GM21786 (cell line): ENCODE measurements around the gene RUFY3.
A peak's percentile ranks its signal among the peaks of the same experiment; 100 is the strongest.
"Not testable (repeated sequence)": the region's sequence is repeated elsewhere in the genome, so short reads cannot be mapped to it uniquely, and the experiment has no call there.

Experiments
- ATAC-seq: cut with Tn5 transposase; IDR thresholded peaks from one replicate; pipeline ENCODE4 v1.9.1; 2021; ENCODE audit not compliant: unreplicated experiment

The RUFY3 gene

GRCh38 chr4:70769396-70769795 lies 47.6 kb downstream of the RUFY3 start:
- ATAC-seq = not testable (repeated sequence)

DNA sequence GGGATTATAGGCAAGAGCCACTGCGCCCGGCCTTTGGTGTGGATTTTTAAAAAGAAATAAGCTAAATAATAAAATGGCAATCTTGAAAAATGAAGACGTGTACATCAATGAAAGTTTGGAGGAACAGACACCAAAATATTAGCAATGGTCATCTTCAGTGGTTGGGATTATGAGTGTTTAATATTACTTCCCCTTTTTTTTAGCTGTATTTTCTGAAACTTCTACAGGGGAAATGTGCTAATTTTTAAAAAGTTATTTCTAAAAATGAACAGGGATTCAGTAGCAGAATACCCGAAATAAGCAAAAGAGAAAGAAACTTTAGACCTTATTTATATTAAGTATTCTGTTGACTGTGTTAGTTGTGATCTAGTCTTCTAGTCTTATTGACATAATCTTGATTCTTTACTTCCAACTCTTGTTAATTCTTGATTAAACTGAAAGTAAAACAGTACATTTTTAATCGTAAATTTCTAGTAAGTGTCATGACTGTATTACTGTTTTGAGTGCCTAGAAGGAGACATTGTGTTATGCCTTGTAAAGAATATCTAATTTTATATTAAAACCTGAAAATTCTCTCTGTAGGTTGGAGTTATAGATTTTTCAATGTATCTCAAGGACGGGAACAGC lies 51.3 kb downstream of the RUFY3 start:
- ATAC-seq = peak; percentile 79

GRCh38 chr4:70778888-70779422 lies 57.2 kb downstream of the RUFY3 start:
- no peak for ATAC-seq

DNA sequence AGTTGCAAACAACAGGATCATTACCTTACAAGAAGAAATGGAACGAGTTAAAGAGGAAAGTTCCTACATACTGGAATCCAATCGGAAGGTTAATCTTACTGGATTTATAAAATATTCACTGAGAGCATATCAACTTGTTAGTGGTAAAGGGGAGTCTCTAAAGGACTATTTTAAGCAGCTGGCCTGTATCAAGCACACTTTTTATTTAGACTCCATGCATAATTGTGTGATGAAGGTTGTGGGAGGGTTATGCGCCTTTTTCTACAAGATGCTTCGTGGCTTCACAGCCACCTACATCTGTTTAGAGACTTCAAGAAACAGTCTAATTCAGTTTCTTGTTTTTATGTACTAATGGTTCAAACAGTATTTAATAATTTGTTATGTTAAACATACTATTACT lies 61.3 kb downstream of the RUFY3 start:
- ATAC-seq = no peak

GRCh38 chr4:70787496-70787895 lies 65.7 kb downstream of the RUFY3 start:
- no peak for ATAC-seq

DNA sequence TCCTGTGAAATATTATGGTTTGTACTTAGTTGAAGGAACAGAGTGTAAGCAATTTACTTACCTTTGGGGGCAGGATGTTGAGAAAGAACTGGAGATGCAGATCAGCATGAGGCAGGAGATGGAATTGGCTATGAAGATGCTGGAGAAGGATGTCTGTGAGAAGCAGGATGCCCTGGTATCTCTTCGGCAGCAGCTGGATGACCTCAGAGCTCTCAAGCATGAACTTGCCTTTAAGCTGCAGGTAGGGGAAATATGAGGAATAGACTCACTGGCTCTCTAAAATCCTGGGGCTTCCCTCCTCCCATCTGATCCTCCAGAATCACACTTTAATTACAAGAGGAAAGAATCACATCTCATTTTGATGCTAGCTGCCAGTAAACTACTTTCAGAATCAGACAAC lies 67.0 kb downstream of the RUFY3 start:
- no peak for ATAC-seq

- ATAC-seq = no peak
Measured at GRCh38 chr4:70793626-70794025, 71.9 kb downstream of the RUFY3 start.

GRCh38 chr4:70801265-70801809 lies 79.6 kb downstream of the RUFY3 start:
- no peak for ATAC-seq

- ATAC-seq = no peak
Measured at GRCh38 chr4:70802928-70803580, 81.3 kb downstream of the RUFY3 start.

DNA sequence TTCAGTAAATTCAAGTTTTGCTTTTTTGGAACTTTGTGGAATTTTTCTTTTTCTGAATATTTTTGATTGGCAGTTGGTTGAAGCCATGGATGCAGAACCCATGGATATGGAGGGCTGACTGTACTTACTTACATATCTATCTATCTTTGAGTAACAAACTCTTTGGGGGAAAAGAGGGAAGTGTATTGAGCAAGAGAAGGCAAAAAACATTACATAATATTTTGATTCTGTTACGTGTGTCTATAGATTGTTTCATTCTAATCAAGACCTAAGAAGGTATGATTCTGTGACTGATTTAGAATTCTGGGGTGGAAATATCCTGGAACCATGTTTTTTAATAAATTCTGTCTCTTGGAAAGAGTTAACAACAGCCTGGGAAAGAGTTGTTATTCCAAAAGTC lies 86.4 kb downstream of the RUFY3 start:
- no peak for ATAC-seq

GRCh38 chr4:70815370-70815769 lies 93.6 kb downstream of the RUFY3 start:
- ATAC-seq = no peak

- no peak for ATAC-seq
Measured at GRCh38 chr4:70816894-70817293, 95.1 kb downstream of the RUFY3 start.

- peak; percentile 54 for ATAC-seq
Measured at GRCh38 chr4:70818173-70818855, 96.5 kb downstream of the RUFY3 start.

- ATAC-seq = no peak
Measured at GRCh38 chr4:70818921-70819320, 97.2 kb downstream of the RUFY3 start.

GRCh38 chr4:70829015-70829414 lies 107.3 kb downstream of the RUFY3 start:
- ATAC-seq = no peak

DNA sequence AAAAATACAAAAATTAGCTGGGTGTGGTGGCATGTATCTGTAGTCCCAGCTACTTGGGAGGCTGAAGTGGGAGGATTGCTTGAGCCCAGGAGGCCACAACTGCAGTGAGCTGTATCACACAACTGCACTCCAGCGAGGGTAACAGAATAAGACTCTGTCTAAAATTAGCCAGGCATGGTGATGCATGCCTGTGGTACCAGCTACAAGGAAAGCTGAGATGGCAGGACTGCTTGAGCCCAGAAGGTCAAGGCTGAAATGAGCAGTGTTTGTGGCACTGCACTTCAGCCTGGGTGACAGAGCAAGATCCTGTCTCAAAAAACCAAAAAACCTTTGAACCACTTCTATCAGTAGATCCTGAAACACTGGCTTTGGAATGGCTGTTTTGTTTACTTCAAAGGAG lies 107.7 kb downstream of the RUFY3 start:
- ATAC-seq = no peak

- no peak for ATAC-seq
Measured at GRCh38 chr4:70830054-70830453, 108.3 kb downstream of the RUFY3 start.

DNA sequence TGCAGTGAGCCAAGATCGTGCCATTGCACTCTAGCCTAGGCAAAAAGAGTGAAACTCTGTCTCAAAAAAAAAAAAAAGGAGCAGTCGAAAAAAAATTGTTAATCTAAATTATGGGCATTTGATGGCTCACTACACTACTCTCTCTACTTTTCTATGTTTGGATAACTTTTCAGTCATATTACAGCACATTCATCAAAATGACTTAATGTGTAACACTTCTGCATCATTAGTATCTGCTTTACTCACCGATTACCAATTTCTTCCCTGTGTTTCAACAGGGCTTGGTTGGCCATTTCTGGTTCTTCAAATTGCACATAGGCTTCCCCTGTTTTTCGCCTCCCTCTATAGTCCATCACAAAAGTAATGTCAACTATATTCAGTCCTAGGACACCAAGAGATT lies 109.5 kb downstream of the RUFY3 start:
- ATAC-seq = no peak

DNA sequence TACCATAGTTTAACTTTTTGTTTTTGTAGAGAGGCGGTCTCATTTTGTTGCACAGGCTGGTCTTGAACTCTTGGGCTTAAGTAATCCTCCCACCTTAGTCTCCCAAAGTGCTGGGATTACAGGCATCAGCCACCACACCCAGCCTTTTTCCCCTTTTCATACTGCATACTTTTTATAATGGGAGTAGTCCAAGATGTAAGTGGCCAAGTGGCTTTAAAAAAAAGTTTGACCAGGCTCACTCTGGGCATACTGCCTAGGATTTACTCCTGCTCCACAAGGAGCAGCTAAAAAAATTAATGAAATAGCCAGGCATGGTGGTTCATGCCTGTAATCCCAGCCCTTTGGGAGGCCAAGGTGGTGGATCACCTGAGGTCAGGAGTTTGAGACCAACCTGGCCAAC lies 111.9 kb downstream of the RUFY3 start:
- no peak for ATAC-seq

DNA sequence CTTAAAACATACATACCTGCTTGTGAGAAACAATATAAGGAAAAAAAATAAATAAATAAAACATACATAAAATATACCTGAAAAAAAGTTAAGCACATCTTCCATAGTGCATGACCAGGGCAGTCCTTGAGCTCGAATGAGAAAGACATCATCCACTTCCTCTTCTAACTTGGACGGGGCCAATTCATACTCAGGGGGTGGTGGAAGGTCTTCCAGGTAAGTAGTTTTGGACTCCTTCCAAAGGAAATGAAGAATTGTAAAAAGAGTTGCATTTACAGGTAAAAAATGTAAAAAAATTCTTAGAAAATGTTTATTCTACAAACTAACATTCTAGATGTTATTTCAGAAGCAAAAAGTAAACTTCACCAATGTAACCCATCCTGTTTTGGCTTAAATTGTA lies 114.3 kb downstream of the RUFY3 start:
- no peak for ATAC-seq

DNA sequence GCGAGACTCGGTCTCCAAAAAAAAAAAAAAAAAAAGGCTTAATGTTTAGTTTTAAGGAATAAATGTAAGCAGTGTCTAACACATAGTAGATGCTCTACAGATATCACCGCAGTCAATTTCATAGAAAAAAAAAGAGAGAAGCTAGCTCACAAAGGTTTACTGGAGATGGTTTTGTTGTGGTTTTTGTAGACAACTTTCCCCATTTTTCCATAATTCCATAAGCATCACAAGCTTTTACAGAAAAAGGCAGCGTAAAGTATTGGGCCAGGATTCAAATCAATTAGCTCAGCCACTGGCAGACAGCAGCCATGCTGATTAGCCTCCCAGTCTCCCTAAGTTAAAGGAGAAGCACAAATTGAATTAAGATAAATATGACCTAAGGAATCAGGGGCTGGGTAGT lies 116.4 kb downstream of the RUFY3 start:
- ATAC-seq = no peak
